Measurements from ENCODE around the gene SEMA5B.

- TF ChIP-seq, protein P1, sequence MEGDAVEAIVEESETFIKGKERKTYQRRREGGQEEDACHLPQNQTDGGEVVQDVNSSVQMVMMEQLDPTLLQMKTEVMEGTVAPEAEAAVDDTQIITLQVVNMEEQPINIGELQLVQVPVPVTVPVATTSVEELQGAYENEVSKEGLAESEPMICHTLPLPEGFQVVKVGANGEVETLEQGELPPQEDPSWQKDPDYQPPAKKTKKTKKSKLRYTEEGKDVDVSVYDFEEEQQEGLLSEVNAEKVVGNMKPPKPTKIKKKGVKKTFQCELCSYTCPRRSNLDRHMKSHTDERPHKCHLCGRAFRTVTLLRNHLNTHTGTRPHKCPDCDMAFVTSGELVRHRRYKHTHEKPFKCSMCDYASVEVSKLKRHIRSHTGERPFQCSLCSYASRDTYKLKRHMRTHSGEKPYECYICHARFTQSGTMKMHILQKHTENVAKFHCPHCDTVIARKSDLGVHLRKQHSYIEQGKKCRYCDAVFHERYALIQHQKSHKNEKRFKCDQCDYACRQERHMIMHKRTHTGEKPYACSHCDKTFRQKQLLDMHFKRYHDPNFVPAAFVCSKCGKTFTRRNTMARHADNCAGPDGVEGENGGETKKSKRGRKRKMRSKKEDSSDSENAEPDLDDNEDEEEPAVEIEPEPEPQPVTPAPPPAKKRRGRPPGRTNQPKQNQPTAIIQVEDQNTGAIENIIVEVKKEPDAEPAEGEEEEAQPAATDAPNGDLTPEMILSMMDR (IDR thresholded peaks at IDR 0.05), result no peak
- no peak for TF ChIP-seq POLR2A (IDR thresholded peaks at IDR 0.05)
Observed at GRCh38 chr3:123038751-123039150, 11.2 kb upstream of the SEMA5B start.

Data from uterus (tissue), 2 donors.